Measurements from ENCODE around the gene KLHL41. TPM values are rescaled to one million over a fixed set of nuclear protein-coding genes. Genes with fewer than 3 reads are reported as not detected.

Gene KLHL41
- total and polyA plus RNA-seq, 2 of the 13 experiments (the other 11 are each of a cell fraction or from before 2014, with no cell fraction given) = 0.07 to 0.31 TPM

- TF ChIP-seq RAD21 (CRISPR knock-in tag; IDR thresholded peaks at IDR 0.05) (no peak), FOXJ3 (CRISPR knock-in tag; IDR thresholded peaks at IDR 0.05; ENCODE audit: borderline replicate concordance) (peak; percentile 57; the same call in 1 of the 2 replicates), MXD1 (CRISPR knock-in tag; IDR thresholded peaks at IDR 0.05) (no peak), FOXO1 (CRISPR knock-in tag; IDR thresholded peaks at IDR 0.05) (0 out of 2 replicates have a peak, but pooled peaks have one; percentile 26), HDAC1 (CRISPR knock-in tag; IDR thresholded peaks at IDR 0.05) (no peak), ZNF678 (CRISPR knock-in tag; IDR thresholded peaks at IDR 0.05) (no peak), NFRKB (IDR thresholded peaks at IDR 0.05) (no peak), KDM2A (CRISPR knock-in tag; IDR thresholded peaks at IDR 0.05; ENCODE audit: borderline replicate concordance, low read depth) (no peak), POLR2G (IDR thresholded peaks at IDR 0.05; ENCODE audit: low read depth, low read length) (peak; percentile 59), ZFP82 (CRISPR knock-in tag; IDR thresholded peaks at IDR 0.05; ENCODE audit: borderline replicate concordance) (no peak), ZNF235 (CRISPR knock-in tag; IDR thresholded peaks at IDR 0.05; ENCODE audit: borderline replicate concordance) (no peak), IKZF4 (CRISPR knock-in tag; IDR thresholded peaks at IDR 0.05; ENCODE audit: borderline replicate concordance, low read depth, not compliant biosample characterization) (no peak), ZNF747 (CRISPR knock-in tag; IDR thresholded peaks at IDR 0.05; ENCODE audit: borderline replicate concordance) (no peak), ZNF20 (CRISPR knock-in tag; IDR thresholded peaks at IDR 0.05) (no peak), BRCA1 (CRISPR knock-in tag; IDR thresholded peaks at IDR 0.05) (no peak), MED8 (CRISPR knock-in tag; IDR thresholded peaks at IDR 0.05; ENCODE audit: insufficient replicate concordance) (no peak), ZGPAT (CRISPR knock-in tag; IDR thresholded peaks at IDR 0.05) (no peak), NFYB (CRISPR knock-in tag; IDR thresholded peaks at IDR 0.05) (peak; percentile 68), ZNF720 (CRISPR knock-in tag; IDR thresholded peaks at IDR 0.05) (no peak), TBX3 (IDR thresholded peaks at IDR 0.05; ENCODE audit: borderline replicate concordance) (no peak), MYPOP (CRISPR knock-in tag; IDR thresholded peaks at IDR 0.05) (no peak), KLF16 (CRISPR knock-in tag; IDR thresholded peaks at IDR 0.05) (no peak; a peak in 1 of 4 replicates), ISX (CRISPR knock-in tag; conservative IDR thresholded peaks at IDR 0.05) (no peak), ZNF24 (IDR thresholded peaks at IDR 0.05) (no peak), FOXP1 (IDR thresholded peaks at IDR 0.05) (no peak), FOXP1 (CRISPR knock-in tag; IDR thresholded peaks at IDR 0.05) (no peak), CENPX (CRISPR knock-in tag; IDR thresholded peaks at IDR 0.05) (no peak), ZMYM3 (CRISPR knock-in tag; IDR thresholded peaks at IDR 0.05) (no peak), HNRNPK (IDR thresholded peaks at IDR 0.05; ENCODE audit: low read depth, low read length, poor library complexity, severe bottlenecking) (no peak), PHB2 (IDR thresholded peaks at IDR 0.05; ENCODE audit: partially characterized antibody) (no peak), MEIS2 (CRISPR knock-in tag; IDR thresholded peaks at IDR 0.05) (no peak)
Observed at GRCh38 chr2:169485650-169486138, 23.8 kb upstream of the KLHL41 start (continued).

Data from HepG2 (cell line).